ENCODE data around the gene MYLK4.

The MYLK4 gene

DNA sequence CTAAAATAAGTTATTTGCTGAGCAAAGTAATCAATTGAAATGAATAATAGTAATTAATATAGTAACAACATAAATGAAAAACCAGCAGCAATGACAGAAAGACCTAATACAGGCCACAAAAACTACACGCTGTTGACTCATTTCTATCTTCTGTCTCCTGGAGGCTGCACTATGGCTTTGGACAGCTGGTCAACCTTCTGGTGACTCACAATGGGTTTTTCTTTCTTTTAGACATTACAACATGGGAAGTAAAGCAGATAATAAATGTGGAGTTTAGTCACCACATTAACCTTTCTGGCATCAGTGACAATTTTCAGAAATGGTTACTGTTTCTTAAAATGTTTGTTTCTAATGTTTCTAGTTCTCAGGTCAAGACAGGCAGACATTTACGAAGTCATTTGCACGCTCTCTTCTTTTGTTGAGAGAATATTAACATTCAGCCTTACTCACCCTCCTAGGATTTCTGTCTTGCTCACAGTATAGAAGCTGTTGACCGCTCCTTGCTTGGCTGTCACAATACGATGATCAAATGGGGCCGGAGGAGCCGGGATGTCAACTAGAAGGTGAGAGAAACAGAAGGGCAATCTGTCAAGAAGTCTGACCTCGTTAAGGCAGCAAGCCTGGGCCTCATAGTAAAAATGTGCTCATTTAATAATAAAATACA lies 62.2 kb downstream of the MYLK4 start:
- DNase-seq = no peak

DNA sequence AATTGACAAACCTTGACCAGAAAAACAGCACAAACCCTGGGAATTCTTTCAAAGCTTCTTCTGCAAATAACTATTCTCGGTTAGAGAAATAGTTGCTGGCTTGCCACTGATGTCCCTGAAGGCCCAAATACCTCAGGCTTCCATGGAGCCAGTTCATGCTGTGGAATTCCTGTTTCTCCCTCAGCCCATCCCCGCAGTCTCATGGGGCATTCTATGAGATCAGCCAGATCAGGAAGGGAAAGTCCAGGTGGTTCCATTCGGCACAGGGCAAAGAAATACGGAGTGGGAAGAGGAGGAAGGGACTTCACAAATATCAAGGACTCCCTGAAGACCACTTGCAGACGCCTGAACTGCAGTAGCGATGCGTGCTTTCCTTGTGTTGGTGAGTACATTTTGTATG lies 63.3 kb downstream of the MYLK4 start:
- no peak for DNase-seq

DNA sequence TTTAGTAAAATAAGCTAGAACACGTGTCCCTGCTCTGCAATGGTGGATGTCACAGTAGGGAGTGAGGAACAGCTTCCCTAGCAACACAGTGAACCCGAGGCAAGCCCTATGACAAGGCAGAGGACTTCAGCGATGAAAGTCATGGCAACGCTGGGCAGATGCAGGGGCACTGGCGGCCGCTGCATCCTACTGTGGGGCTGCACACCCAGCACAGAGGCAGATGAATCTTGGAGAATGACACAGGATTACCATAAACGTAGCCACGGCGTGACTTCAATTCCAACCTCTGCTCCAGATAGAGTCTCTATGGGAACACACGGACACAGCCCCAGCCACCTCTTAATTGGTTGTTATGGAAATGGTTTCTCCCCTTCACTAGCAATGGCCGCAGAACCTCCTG lies 64.2 kb downstream of the MYLK4 start:
- DNase-seq = no peak

DNA sequence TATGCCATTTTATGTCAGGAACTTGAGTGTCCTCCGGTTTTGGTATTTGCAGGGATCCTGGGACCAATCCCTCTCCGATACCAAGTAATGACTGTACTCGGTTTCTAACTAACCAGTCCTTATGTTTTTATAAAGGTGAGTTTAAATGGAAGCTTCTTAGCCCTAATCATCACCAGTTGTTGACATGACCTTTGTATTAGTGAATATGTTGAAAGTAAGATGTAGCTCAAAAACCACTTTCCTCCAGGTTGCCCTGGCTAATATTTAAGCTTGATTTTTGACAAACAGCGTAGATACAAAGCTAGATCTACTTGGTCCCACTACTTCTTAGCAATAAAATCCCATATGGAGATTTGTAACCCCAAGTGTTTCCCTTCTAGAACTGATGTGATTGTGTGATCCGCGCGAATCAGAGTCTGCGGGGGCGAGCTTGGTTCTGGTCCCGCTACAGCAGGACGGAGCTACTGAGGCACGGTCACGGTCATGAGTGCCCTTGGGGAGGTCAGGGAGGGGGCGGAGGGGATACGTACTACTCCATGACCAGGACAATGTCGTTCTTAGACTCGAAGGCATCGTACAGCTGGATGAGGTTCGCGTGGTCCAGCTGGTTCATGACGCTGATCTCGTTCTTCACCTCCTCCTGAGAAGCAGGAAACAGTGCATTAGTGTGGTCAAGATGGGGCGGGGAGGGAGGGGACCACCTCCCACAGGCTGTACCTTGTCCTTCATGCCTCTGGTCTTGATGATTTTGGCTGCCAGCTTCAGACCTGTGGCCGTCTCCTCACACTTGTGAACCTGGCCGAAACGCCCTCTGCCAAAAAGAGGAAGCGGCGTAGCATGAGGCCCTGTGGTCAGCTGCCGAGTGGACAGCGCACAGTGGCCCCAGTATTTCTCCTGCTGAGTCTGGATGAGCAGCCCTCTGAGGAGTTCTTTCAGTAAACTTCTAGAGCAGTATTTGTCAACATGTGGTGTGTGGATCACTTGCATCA lies 65.7 kb downstream of the MYLK4 start:
- no peak for DNase-seq

DNA sequence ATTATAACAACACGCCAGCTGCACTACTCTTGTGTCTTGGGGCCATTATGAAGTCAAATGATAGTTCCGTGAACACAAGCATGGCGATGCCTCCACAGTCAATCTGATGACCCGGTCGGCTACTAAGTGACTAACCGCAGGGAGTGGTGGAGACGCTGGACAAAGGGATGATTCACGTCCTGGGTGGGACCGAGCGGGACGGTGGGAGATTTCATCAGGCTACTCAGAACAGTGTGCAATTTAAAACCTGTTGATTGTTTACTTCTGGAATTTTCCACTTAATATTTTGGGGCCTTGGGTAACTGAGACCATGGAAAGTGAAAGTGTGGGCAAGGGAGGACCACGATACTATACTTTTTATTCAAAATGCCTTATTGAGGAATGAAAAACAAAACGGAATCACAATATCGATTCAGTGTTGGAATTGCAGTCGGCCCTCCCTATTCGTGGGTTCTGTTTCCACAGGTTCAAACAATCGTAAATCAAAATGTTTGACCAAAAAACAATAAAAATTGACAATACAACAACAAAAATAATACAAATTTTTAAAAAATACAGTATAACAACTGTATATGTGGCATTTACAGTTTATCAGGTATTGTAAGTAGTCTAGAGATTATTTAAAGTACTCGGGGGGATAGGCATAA lies 66.5 kb downstream of the MYLK4 start:
- no peak for DNase-seq

DNA sequence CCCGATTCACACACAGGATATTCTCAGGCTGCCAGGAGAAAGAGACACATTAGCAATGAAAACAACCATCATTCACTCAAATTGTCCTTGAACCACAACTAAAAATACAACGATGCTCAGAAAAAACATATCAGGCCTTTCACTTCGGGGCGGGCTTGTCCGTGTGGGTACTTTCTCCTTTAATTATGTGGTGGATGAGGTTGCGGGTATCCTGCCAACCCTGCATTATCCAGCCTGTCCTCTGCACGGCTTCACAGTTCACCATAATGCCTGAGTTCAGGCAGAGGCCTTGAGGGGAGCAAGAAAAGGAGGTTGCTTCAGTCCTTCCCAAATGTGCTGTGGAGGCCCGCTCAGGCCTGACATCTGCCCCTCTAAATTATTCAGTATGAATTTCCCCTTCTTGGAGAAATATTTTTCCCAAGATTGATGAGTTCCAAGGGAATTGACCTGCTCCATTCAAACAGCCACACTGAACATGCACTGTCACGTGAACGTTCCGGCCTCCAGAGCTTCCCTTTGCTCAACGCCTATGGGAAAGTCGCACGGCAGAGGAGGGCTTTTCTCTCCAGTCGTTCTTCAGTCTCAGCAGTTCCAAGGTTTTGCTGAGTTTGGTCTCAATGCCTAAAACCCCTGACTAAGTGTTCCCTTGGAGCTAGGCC lies 70.3 kb downstream of the MYLK4 start:
- DNase-seq = no peak

DNA sequence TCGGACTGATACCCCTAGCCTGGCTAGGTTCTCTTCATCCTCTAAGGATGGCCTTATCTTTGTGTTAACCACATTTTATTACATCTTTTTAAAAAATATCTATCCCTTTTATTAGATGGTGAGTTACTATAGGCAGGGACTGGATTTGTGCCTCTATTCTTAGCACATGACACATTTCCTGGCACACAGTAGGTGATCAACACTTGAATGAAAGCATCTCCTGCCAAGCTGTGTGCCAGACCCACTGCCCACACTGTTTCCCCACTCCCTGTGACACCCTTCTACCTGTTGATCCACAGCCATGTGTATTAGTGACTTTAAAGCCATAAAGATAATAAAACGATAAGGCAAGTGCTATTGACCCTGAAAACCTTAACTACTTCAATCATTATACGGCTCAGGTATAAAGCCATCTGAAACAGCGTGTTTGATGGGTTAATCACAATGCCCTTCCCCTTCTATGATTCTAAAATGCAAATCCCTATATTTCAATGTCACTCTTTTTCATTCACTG lies 73.6 kb downstream of the MYLK4 start:
- DNase-seq = no peak

DNA sequence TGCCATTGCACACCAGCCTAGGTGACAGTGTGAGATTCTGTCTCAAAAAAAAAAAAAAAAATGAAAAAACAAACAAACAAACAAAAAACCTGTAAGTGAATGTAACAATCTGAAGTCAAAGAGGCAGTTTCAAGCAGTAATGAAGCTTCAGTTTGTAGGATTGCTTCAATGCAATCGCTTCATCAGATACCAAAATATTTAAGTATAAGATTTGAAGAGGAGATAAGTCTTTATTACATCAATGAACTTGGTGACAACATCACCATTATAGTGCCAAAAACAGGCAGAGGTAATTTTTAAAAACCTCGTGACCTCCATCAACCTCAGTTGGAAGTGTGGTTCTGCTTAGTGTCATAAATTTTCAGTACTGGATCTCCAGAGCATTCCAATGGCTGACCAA lies 74.7 kb downstream of the MYLK4 start:
- DNase-seq = no peak

DNA sequence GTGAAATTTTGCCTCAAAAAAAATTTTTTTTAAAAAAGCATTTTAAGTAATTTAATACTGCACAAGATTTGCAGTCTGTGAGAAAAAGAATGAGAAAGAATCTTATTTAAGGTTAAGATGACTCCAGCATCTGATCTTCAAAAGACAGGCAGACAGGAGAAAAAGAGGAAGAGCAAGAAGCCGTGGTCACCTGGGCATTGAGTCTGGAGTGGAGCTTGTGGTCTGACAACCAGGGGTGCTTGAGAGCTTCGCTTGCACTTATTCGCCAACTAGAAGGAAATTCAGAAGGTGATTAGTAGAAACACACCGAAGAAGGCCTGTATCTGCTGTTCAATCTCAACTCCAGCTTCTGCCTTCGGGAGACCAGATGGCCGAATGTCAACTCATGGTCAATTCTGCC lies 75.9 kb downstream of the MYLK4 start:
- no peak for DNase-seq

DNA sequence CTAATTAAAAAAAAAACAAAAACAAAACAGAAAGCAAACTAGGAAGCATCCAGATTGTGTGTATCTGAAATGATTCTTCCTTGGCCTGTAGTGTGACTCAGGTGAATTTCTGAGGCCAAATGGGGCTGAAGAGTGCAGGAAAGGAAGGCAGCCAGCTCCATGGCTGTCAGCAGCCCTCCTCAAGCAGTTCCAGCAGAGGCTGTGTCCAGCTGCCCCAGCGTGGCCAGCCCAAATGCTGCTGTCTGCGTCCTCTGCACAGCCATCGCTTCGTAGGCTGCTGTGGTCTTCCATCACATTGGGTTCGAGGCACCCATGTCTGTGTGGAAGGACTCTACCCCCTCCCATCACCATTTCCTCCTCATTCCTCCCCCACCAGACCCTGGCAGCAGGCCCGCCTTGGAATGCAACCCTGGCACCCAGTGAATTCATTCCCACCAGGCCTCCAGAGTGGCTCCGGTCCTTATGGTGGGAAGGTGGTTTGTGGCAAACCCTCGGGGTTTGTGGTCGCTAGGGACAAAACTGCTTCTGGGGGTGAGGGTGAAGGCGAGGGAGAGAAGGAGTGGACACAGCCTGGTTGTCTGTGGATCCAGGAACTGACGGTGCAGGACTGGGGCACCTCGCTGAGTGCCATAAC lies 81.5 kb downstream of the MYLK4 start:
- no peak for DNase-seq

DNA sequence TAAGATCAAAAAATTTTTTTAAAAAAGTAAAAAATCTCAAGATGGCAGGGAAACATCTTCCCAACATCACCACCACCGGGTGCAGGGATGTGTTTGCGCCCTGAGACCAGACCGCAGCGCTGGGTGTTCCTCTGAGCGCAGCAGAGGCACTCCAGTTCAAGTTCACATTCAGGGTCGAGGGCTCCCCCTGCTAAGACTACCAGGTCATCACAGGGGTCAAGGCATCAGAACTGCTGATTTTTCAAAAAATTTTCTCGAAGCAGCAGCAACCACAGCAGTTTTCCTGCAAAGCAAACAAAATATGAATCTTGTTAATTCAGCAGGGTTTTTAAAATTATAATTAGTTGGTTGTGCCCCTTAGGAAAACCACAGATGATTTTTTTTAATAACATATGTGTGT lies 83.1 kb downstream of the MYLK4 start:
- DNase-seq = no peak

DNA sequence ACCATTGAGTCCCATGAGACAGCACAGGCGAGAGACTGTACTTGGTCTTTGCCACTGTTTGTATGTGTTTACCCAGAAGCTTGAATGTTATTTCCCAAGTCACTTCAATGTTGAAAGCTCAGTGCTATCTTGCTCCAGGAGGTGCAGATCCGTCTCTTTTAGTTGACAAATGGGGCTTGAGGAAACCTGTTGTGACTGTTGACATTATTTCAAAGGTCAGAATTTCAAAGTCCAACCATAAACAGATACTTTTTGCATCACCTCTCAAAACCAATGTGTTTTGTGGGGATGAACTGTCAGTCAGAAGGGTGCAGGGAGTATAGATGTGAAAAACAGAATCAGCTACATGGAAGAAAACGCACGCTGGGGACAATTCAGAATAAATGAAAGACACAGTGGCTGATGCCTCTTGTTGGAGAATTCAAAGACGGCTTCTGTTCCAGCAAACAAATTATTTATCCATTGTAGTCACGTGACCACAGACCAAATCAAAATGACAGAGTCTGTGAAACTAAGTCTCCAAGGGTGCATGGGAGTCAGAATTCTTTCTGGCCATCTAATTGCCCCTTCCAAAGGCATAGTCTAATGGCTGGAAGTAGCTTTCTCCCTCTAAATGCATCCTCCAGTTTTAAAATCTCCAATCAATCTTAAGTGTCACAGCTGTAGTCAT lies 83.7 kb downstream of the MYLK4 start:
- DNase-seq = no peak

DNA sequence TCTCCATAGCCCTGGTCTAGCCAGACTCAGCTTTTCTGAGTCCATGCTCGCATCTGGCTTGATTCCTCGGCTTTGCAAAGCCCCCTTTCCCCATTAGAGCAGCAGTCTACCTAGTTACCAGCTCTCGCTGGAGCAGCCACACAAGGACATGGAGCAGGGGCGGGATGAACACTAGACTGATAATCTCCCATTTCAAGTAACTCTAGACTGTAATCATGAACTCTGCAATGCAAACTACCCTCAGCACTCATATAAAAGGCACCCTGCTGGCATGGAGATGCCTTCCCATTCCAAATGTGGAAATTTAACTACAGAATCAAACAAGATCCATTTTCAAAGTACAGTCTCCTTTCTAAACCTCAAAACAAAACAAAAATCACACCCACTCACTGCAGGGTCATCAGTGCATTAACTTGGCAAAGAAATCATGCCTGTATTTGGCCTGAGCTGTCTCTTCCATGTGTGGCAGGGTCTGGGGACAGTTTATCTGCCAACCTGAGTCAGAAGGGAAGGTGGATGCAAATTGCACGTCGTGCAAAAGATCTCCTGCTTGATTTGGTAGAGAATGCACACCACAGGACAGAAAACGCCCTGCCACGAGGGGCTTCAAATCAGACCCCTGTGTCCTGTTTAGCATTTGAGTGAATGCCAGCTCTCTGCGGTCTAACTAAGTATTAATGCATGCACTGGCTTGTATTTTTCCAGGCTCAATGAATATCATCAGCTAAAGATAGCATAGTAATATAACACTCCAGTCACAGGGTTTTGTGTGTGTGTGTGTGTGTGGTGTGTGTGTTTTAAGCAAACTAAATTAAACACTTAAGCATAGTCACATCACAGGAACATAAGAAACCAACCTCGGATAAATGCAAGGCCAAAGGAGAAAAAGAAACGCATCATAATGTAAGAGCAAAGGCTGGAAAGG lies 85.3 kb downstream of the MYLK4 start:
- DNase-seq = no peak

DNA sequence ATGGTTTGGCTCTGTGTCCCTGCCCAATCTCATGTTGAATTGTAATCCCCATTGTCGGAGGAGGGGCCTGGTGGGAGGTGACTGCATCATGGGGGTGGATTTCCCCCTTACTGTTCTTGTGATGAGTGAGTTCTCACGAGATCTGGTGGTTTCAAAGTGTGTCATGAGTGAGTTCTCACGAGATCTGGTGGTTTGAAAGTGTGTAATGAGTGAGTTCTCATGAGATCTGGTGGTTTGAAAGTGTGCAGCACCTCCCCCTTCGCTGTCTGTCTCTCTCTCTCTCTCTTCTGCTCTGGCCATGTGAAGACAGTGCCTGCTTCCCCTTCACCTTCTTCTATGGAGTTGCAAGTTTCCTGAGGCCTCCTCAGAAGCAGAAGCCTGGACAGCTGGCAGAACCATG lies 87.6 kb downstream of the MYLK4 start:
- DNase-seq = no peak

DNA sequence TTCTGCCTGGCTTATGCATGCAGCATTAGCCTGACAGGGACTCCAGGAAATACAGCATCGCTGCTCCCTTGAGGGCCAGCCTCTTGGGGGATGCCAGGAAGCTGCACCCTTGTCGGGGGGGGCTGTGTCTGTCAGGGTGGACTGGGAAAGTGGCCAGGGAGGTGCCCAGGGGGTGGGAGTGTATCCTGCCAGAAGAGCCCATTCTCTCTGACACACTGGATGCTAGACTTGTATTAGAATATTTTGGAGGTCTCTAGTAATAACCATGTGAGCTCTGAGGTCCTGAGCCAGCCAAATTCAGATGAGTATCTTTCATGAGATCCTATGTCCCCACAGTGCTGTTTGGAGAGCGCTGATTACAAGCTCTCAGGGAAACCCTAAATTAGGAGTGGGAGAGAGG lies 89.1 kb downstream of the MYLK4 start:
- no peak for DNase-seq

DNA sequence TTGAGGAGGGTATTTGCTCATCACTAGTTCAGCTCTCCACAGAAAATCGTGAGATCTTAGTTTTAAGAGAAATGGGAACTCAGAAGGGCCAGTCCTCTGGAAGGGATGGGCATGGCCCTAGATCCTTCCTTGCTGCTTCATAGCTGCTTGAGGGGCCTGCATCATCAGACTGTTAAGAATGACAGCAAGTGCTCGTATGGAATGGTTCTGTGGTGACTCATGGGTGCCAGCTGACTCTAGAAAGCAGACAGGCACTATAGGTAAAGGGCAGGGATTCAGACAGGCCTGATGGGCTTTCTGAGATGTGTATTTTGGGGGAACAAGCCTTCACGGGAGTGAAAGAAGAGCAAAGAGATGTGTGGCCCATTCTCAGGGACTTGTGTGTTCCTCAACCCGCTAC lies 90.8 kb downstream of the MYLK4 start:
- DNase-seq = no peak

DNA sequence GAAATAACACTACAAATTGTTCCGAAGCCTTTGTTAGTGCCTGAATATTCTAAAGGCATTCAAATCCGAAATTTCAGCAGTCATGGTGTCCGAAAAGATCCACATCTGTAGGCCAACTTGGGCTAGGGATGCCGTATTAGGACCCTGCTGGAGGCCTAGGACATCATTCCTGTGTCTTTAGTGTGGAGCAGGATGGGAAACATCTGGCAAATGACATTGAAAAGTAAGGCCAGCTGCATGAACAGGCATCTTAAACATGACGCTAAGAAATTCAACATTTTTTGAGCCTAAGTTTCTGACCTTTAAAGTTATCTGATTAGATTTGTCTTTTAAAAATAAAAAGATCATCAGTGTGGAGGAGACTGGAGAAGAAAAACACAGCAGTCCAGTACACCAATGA lies 91.3 kb downstream of the MYLK4 start:
- no peak for DNase-seq

DNA sequence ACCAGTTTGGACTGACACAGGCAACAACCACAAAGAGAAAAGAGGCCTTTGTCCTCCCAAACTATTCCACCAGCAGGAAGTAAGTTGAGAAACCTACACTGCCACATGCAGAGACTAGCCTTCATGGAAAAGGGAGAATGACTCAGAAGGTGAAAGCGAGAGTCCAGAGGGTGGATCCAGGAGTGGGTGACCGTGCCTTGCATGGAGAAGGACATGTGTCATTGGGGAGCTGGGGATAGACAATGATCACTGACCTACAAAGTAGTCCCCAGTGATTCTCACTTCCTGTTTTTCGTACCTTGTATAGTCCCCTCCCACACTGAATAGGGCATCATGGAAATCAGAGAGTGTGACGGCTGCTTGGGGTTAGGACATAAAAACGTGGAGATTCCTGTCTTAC lies 91.9 kb downstream of the MYLK4 start:
- DNase-seq = no peak

DNA sequence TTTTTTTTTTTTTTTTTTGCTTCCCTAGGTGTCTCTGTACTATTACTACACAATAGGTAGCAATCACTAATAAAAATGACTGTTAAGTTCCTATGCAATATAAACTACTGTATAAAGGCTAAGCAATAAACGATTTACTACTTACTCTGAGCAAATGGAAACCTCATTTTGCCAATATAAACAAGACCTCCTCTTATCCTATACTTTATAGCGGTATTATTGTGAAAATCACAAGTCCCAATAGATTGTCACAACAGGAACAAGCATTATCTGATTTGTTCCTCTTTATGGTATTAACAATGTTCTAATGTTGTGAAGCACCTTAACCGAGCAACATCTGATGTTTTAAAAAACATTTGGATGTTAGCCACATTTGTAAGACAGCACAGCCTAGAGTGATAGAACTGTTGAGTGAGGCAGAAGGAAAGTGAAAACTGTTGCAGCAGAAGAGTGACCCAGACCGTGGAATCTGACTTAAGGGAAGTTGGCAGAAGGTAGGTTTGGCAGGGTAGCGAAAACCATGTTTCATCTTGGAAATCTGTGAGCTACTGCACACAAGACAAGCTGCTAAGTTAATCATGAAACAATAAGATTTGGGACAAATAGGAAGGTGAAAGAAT lies 94.2 kb downstream of the MYLK4 start:
- DNase-seq = no peak

DNA sequence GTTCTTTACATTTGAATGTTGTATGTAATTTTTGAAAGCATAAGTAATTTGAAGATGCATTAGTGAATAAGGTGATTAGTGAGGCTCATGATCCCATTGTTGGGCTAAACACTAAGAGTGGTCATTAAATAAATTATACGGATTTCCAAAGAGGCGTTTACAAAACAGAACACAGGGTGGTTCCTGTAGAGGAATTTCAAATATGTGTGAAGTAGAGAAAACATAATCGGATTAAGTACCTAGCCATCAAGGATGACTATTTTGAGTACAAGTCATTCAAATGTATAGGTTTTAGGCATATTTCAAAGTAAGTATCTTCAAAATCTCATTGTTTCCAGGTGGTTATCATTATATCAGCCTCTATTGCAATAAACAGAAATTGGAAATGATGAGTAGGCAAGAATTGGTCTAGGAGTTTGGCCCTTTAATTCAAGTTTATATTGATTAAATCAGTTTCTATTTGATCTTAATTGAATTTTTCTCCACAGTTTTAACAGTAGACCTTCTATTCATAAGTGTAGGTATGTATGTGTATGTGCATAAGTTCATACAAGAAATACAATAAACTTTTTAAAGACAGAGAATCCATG lies 94.8 kb downstream of the MYLK4 start:
- DNase-seq = no peak
